GM12891 (cell line): ENCODE results near the gene NAV2.

ENCODE experiments used
- PAX5 ChIP-seq: IDR thresholded peaks from 2 replicates; pipeline ENCODE4 v1.6.1; 2011; ENCODE audit warnings: low read length, moderate library complexity, mild to moderate bottlenecking; ENCODE audit not compliant: insufficient read depth, severe bottlenecking
- POLR2A ChIP-seq: IDR thresholded peaks from 2 replicates; pipeline ENCODE4 v1.6.1; 2011; ENCODE audit warnings: low read depth, low read length, control low read depth
- POLR2AphosphoS5 ChIP-seq: IDR thresholded peaks from 2 replicates; pipeline ENCODE4 v1.6.1; 2011; ENCODE audit warnings: low read depth, low read length, control low read depth

GRCh38 chr11:19949606-19950005 lies 237.0 kb downstream of the NAV2 start:
- no peak for TF ChIP-seq POLR2AphosphoS5
- no peak for TF ChIP-seq POLR2A
- no peak for TF ChIP-seq PAX5
